Stimulated activated CD4-positive, alpha-beta T cell treated with anti-CD3 and anti-CD28 coated beads, Interleukin-2, amount 100 ng/mL, for 4 hours (primary cell): Measurements from ENCODE around the gene EDIL3.

Experiments used
- DNase-seq: peaks from one replicate; pipeline ENCODE4 v3.0.0-alpha.2; 2020; ENCODE audit warnings: low read depth

EDIL3 gene

GRCh38 chr5:83957188-83957587, 427.5 kb downstream of the EDIL3 start:
- DNase-seq = no peak

DNA sequence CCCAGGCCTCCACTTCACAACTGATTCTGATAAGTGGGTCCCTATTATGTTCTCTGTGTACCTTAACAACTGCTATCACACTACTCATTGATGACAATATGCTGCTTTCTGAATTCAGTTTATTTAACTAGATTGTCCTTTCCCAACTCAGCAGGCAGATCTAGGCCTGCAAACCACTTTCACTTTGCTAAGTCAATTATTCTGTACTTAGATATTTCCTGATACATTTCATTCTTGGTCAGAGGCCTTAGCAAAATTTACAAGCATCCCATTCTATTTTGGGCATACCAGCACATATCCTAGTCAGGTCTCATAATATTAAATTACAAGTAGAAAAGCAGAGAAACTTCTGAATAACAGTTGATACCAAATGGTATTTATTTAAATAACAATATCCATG, 428.3 kb downstream of the EDIL3 start:
- no peak for DNase-seq

DNA sequence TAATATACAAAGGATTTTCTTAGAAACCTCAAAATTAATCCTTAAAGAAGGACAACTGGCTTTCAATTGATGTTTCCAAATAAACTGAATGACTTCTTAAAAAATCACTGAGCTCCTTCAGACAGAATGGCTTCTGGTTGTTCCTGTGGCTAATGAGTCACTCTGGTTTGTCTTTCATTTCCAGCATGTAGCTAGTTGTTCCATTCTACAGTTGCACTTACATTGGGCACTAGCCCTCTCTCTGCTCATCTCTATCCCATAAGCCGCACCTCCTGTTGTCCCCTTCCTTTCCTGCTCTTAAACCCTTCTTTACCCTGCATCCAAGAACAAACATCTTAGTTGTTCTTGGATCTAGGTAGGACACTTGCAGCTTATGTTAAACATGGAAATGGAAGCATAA, 428.8 kb downstream of the EDIL3 start:
- no peak for DNase-seq

DNA sequence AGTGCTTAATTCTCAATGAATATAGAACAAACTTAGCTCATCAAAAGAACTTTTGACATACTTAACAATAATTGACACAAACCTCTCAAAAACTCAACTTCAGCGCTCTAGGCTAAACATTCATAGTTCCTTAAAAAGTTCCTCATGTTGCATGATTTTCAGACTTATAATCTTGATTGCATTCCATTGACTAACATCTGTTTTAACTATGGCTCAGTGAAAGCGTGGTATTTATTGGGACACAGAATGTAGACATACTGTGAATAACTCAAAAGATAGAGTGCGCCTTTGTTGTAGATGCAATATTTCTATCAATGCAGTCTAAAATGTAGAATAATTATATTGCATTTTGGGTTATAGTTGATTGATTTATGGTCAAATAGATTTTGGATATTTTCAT, 436.9 kb downstream of the EDIL3 start:
- DNase-seq = no peak

GRCh38 chr5:83946516-83946915, 438.2 kb downstream of the EDIL3 start:
- no peak for DNase-seq

GRCh38 chr5:83942155-83942554, 442.5 kb downstream of the EDIL3 start:
- no peak for DNase-seq

GRCh38 chr5:83937837-83938236, 446.8 kb downstream of the EDIL3 start:
- DNase-seq = no peak

DNA sequence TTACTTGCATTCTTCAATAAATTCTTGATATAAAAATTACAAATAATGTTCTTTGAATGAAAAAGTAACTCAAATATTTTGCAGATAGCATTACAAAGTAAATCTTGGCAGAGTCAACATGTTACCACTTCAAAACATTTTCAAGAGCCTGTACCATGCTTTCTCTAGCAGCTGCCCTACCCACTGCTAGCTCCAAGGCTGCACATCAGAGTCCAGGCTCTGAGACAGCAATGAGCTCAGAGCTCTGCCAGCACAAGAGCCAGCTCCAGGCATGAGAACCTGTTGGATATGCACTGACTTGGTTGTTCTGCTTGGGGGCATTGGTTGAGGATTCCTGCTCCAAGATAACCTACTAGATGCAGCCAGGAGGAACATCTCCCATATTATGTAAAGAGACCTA, 452.7 kb downstream of the EDIL3 start:
- no peak for DNase-seq

DNA sequence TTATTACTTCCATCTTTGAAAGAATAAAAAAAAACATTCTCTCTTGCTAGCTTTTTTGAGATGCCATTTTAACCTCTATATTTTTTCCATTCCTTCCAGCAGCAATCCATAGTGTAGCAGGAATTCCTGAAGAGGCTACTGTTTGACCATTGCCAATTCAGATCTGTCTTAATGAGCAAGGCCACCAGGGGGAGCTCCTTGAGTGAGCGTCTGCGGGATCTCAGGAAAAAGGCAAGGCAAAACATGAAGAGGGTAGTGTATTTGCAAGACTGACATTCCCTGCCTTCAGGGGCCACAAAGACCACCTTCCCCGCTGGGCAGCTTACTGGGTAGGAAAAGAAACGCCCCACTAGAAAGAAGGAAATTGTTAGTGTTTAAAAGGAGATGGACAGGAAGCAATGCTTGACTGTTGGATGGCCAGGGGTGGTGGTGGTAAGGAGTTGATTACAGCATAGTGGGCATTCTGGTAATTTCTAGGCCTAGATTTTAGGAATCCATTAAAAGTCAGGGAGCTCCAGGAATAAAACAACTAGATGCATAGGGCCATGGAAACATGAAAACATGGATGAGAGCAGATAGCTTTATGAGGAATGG, 457.4 kb downstream of the EDIL3 start:
- no peak for DNase-seq

DNA sequence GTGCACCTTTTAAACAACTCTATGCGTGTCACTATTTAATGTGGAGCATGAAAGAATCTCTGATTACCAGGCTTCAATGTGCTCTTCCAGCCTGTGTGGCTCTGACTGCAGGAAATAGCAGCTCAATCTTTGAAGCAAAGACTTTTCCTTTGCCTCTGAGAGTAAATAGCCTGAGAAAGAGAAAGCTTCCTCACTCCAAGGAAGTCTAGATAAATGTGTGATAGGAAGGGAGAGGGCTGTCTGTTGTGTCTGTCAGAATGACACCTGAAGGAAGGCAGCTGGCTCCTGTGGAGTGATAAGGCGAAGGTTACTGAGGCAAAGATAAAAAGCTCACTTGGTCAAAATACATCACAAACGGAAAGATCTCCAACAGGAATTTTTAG, 458.7 kb downstream of the EDIL3 start:
- no peak for DNase-seq

- DNase-seq = no peak
These were observed 459.2 kb downstream of the EDIL3 start for GRCh38 chr5:83925321-83925954.

DNA sequence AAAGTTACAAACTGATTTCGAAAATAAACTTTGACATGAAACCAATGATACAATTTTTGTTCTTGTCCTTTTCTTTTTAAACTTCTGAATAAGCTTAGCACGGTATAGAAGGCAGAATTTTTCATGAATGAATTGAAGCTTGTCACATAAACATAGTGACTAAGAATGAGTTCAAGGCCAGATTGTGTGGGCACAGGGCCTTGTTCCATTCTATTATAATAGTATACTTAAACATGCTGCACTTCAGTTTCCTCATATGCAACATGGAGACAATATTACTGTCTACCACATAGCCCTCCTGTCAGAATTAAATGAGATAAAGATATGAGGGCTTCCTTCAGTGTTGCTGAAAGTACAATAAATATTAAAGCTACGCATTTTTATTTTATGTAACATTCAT, 459.8 kb downstream of the EDIL3 start:
- DNase-seq = no peak

- DNase-seq = no peak
These were observed 460.5 kb downstream of the EDIL3 start for GRCh38 chr5:83924171-83924570.

DNA sequence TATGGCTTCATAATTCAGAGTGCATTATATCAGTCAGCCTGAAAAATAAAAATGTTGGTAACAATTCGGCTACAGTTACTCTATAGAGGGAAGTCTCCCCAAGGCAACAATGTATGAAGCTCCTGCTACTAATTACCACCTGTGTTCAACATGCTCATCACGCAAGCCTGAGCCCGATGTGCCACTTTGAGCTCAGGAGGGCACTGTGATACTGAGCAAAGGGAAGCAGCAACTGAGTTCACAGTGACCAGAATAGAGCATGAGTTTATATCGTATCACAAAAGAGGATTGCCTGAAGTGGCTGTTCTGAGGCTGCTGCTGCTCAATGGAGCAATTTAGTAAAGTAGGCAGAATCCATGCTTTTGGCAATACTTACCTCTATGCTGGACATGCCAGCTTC, 462.0 kb downstream of the EDIL3 start:
- no peak for DNase-seq

DNA sequence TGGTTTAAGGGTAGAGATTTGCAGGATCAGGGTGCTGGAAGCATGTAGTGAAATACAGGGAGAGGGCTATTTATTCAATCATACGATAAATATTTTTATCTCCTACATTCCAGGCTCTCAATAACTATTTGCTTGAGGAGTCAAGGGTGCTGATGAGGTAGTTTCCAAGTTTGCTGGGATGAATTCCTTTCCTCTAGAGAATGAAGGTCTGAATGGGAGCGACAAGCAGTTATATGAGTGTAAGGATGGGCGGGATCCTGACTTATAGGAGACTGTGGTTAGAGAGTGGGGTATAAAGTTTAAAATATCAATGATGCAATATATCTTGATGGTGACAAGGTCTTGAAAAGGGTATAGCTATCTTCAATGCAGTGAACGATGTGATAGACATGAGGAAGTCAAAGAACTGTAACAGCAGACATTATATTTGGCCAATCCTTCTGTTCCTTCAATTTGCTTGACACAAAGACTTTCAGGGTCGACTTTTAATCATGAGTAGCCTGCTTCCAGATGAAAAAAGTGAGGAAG, 462.9 kb downstream of the EDIL3 start:
- no peak for DNase-seq

GRCh38 chr5:83919071-83920041, 465.3 kb downstream of the EDIL3 start:
- DNase-seq = no peak

- no peak for DNase-seq
These were observed 467.3 kb downstream of the EDIL3 start for GRCh38 chr5:83917261-83917908.

- no peak for DNase-seq
These were observed 469.8 kb downstream of the EDIL3 start for GRCh38 chr5:83914662-83915418.

- no peak for DNase-seq
These were observed 470.5 kb downstream of the EDIL3 start for GRCh38 chr5:83914199-83914598.

DNA sequence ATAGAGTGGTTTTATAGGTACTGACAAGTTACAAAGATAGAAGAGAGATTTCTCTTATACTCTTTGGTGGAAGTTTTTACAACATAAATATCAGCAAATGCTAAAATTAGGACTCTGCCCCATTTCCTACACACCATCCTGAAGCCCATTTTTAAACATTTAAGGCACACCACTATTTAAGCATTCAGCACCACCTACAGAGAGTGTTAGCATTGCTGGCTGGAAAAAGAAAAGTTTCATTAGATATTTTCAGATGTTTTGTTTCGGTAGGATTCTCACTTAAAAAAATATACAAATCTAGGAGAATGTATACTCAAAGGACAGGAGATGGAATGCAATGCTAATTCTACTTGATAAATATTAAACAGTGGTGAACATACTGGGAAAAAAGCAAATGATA, 471.1 kb downstream of the EDIL3 start:
- no peak for DNase-seq

DNA sequence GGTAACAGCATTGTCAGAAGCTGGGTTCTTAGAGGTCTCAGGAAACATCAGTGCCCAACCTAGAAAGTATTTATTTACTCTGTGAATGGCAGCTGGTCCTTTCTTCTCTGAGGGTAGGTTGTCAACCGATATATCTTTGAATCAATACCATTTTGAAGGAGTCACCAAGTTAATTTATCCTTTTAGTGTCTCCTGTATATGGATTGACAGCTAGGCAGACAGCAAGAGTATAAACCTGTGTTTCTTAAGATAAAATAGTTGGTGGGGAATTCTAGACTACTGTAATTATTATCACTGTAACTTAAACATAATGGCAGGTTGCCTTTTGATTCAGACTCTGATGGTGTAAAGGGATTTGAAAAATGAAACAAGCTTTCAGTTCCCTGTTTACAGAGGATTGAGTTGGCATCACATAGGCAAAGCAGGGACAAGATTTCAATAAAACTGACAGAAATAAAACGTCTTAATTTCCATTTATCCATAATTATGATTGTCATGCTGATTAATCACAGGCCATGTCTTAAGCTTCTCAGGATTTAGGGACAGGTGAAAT, 473.2 kb downstream of the EDIL3 start:
- no peak for DNase-seq
